Measurements from ENCODE around the gene N4BP3. TPM values are rescaled to one million over a fixed set of nuclear protein-coding genes. Genes with fewer than 3 reads are reported as not detected.
A peak's percentile ranks its signal among the peaks of the same experiment; 100 is the strongest.

N4BP3 gene
- total RNA-seq, 2 experiments from 2014 or later, result 26.1 to 28.3 TPM

- peak overlapping the region; percentile 55; the same call in 1 of the 2 replicates for H2AFZ ChIP-seq (ENCODE audit: low read length)
- ChIA-PET CTCF (ENCODE audit: unreplicated experiment) (no interaction called here), POLR2A (interaction anchor here (1.1 to 1.7 kb wide), 3 partner anchors 50 to 85 kb away, joined by 3 to 6 read pairs (median 3); partner anchors contain the start of gene NHP2)
- H3K36me3 ChIP-seq (ENCODE audit: insufficient read depth, low read length), result no peaks in the 10 kb centered on the region
- peak overlapping the region; percentile 38 for H3K4me3 ChIP-seq (ENCODE audit: low read depth, low read length, poor library complexity, severe bottlenecking)
- peak overlapping the region; percentile 89 for H3K27ac ChIP-seq (ENCODE audit: low read depth, low read length, poor library complexity, severe bottlenecking)
- H3K9me3 ChIP-seq (ENCODE audit: low read length), result no peaks in the 10 kb centered on the region
- BruUV-seq (replicated peaks), result no TSS peak
- peak overlapping the region; percentile 70 for H3K4me2 ChIP-seq (ENCODE audit: low read length)
- intact Hi-C loops (cut with micrococcal nuclease; ENCODE audit: unreplicated experiment), result loop anchor here (10.0 kb wide), 1 partner anchor 473 kb away; the partner anchor contains the start of gene TMED9
- DNase-seq (ENCODE audit: low spot score), result peak; percentile 96
- H3K4me1 ChIP-seq (ENCODE audit: insufficient read depth, low read length, poor library complexity, severe bottlenecking), result peaks cover 78% of the 10 kb centered on the region
- no peaks in the 10 kb centered on the region for H4K20me1 ChIP-seq (ENCODE audit: insufficient read depth, low read length)
- no peak for TF ChIP-seq EZH2phosphoT487 (IDR thresholded peaks at IDR 0.05; ENCODE audit: borderline replicate concordance, low read depth, low read length)
- no peaks in the 10 kb centered on the region for H3K9me2 ChIP-seq (ENCODE audit: insufficient read depth, low read length)
- no peaks in the 10 kb centered on the region for H3K79me2 ChIP-seq (ENCODE audit: insufficient read depth, low read depth, low read length)
Measured at GRCh38 chr5:178068293-178068692, 45.0 kb upstream of the N4BP3 start.

- POLR2A ChIA-PET, result no interaction called here
Measured at GRCh38 chr5:178069909-178070308, 43.4 kb upstream of the N4BP3 start.

GRCh38 chr5:178071108-178071507 is 42.2 kb upstream of the N4BP3 start:
- no TSS peak for BruUV-seq (replicated peaks)
- H3K27ac ChIP-seq (ENCODE audit: low read depth, low read length, poor library complexity, severe bottlenecking), result no peak overlapping the region
- H3K9me3 ChIP-seq (ENCODE audit: low read length), result no peaks in the 10 kb centered on the region
- no peaks in the 10 kb centered on the region for H4K20me1 ChIP-seq (ENCODE audit: insufficient read depth, low read length)
- no peak overlapping the region for H3K4me2 ChIP-seq (ENCODE audit: low read length)
- DNase-seq (ENCODE audit: low spot score), result no peak
- no peak overlapping the region for H2AFZ ChIP-seq (ENCODE audit: low read length)
- POLR2A ChIA-PET, result interaction anchor here (1.7 kb wide), 1 partner anchor 92 kb away, joined by 7 read pairs; no protein-coding TSS in a partner anchor
- no peaks in the 10 kb centered on the region for H3K9me2 ChIP-seq (ENCODE audit: insufficient read depth, low read length)
- TF ChIP-seq CTCF (conservative IDR thresholded peaks at IDR 0.05; ENCODE audit: low read length), result no peak
- no peak for TF ChIP-seq EZH2phosphoT487 (IDR thresholded peaks at IDR 0.05; ENCODE audit: borderline replicate concordance, low read depth, low read length)
- intact Hi-C loops (cut with micrococcal nuclease; ENCODE audit: unreplicated experiment), result no loop called here
- H3K4me1 ChIP-seq (ENCODE audit: insufficient read depth, low read length, poor library complexity, severe bottlenecking), result peaks cover 89% of the 10 kb centered on the region
- no peaks in the 10 kb centered on the region for H3K79me2 ChIP-seq (ENCODE audit: insufficient read depth, low read depth, low read length)
- H3K4me3 ChIP-seq (ENCODE audit: low read depth, low read length, poor library complexity, severe bottlenecking), result no peak overlapping the region
- no peaks in the 10 kb centered on the region for H3K36me3 ChIP-seq (ENCODE audit: insufficient read depth, low read length)
- CTCF ChIA-PET (ENCODE audit: unreplicated experiment), result interaction anchor here (0.6 kb wide), 1 partner anchor 73 kb away, joined by 3 read pairs; no protein-coding TSS in a partner anchor

More at GRCh38 chr5:178069909-178070308, 43.4 kb upstream of the N4BP3 start:
- TF ChIP-seq EZH2phosphoT487 (IDR thresholded peaks at IDR 0.05; ENCODE audit: borderline replicate concordance, low read depth, low read length) (no peak), CTCF (conservative IDR thresholded peaks at IDR 0.05; ENCODE audit: low read length) (peak; percentile 89)
- Histone ChIP-seq H3K4me2 (ENCODE audit: low read length) (no peak overlapping the region; the same call in 1 of the 2 replicates), H3K4me1 (ENCODE audit: insufficient read depth, low read length, poor library complexity, severe bottlenecking) (peaks cover 84% of the 10 kb centered on the region), H3K4me3 (ENCODE audit: low read depth, low read length, poor library complexity, severe bottlenecking) (no peak overlapping the region), H2AFZ (ENCODE audit: low read length) (peak overlapping the region; percentile 53; the same call in 1 of the 2 replicates), H3K9me2 (ENCODE audit: insufficient read depth, low read length) (no peaks in the 10 kb centered on the region), H3K27ac (ENCODE audit: low read depth, low read length, poor library complexity, severe bottlenecking) (peak overlapping the region; percentile 89), H3K36me3 (ENCODE audit: insufficient read depth, low read length) (no peaks in the 10 kb centered on the region), H3K79me2 (ENCODE audit: insufficient read depth, low read depth, low read length) (no peaks in the 10 kb centered on the region), H3K9me3 (ENCODE audit: low read length) (no peaks in the 10 kb centered on the region), H4K20me1 (ENCODE audit: insufficient read depth, low read length) (no peaks in the 10 kb centered on the region)
- intact Hi-C loops (cut with micrococcal nuclease; ENCODE audit: unreplicated experiment), result loop anchor here (10.0 kb wide), 1 partner anchor 475 kb away; the partner anchor contains the start of gene TMED9
- peak; percentile 82 for DNase-seq (ENCODE audit: low spot score)
- no TSS peak for BruUV-seq (replicated peaks)
- CTCF ChIA-PET (ENCODE audit: unreplicated experiment), result no interaction called here
